Measurements from ENCODE around the gene NCDN. TPM values are rescaled to one million over a fixed set of nuclear protein-coding genes. Genes with fewer than 3 reads are reported as not detected.
A peak's percentile ranks its signal among the peaks of the same experiment; 100 is the strongest.

NCDN gene
- total RNA-seq, 1 donor from 2014 or later: 24.8 TPM

DNA sequence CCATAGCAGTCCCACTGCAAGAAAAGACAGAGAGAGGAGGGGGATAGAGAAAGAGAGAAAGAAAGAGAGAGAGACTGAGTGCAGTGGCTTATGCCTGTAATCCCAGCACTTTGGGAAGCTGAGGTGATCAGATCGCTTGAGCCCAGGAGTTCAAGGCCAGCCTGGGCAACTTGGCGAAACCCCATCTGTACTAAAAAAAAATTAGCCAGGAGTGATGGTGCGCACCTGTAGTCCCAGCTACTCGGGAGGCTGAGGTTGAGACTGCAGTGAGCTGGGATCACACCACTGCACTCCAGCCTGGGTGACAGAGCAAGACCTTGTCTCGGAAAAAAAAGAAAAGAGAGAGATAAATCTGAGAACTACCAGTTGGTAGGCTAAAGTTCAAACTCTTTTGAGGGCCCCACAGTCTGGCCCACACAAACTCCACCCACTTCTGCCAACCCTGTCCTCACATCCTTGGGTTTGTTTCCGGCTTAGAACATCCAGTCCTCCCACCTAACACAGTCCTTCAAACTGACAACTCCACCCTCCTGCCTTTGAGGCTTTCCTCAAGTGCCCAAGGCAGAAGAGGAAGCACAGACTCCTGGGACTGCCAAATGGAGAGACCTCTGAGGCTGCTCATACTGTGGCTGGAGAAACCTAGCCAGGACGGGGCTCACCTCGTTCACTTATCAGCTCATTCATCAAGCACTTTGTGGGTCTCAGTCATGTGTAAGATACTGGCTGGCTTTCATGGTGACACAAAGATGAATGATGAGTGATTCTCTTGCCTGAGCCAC is 35.6 kb downstream of the NCDN start:
- Histone ChIP-seq H3K27me3 (no peaks in the 10 kb centered on the region), H3K27ac (no peak overlapping the region), H3K9me3 (no peaks in the 10 kb centered on the region), H3K4me1 (no peaks in the 10 kb centered on the region), H3K4me3 (no peak overlapping the region), H3K36me3 (no peaks in the 10 kb centered on the region)
- intact Hi-C loops (cut with DNase I): no loop called here
- DNase-seq: no peak
- peak; percentile 78 for ATAC-seq
- no peak for TF ChIP-seq CTCF (IDR thresholded peaks at IDR 0.05)

GRCh38 chr1:35594005-35594760 is 36.6 kb downstream of the NCDN start:
- TF ChIP-seq CTCF (IDR thresholded peaks at IDR 0.05): no peak
- H3K36me3 ChIP-seq: no peaks in the 10 kb centered on the region
- DNase-seq: no peak
- H3K27ac ChIP-seq: no peak overlapping the region
- H3K4me1 ChIP-seq: no peaks in the 10 kb centered on the region
- intact Hi-C loops (cut with DNase I): no loop called here
- H3K27me3 ChIP-seq: no peaks in the 10 kb centered on the region
- H3K9me3 ChIP-seq: no peaks in the 10 kb centered on the region
- ATAC-seq: no peak
- H3K4me3 ChIP-seq: no peak overlapping the region

- TF ChIP-seq CTCF (IDR thresholded peaks at IDR 0.05): no peak
- H3K4me1 ChIP-seq: no peaks in the 10 kb centered on the region
- no peak for DNase-seq
- intact Hi-C loops (cut with DNase I): no loop called here
- H3K36me3 ChIP-seq: peaks cover 14% of the 10 kb centered on the region
- no peak for ATAC-seq
- no peak overlapping the region for H3K27ac ChIP-seq
- H3K9me3 ChIP-seq: no peaks in the 10 kb centered on the region
- H3K27me3 ChIP-seq: no peaks in the 10 kb centered on the region
- no peak overlapping the region for H3K4me3 ChIP-seq
These were observed 38.1 kb downstream of the NCDN start for GRCh38 chr1:35595684-35596083.

DNA sequence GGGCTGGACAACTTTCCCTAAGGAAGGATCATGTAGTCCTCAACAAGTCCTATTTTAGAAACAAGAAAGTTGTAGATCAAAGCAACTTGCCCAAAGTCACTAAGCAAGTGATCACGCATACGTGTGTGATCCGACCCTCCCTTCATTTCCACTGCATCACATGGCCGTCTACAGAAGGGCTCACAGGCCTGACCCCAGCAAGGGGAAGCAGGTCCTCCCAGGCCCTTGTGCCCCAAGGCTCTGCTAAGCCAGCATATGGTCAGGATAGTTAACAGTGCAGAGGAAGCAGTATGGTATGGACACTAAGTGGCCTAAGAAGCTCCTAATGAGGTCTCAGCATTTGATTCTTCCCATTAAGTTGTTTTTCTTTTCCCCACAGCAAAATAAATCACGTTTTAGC is 40.3 kb downstream of the NCDN start:
- H3K4me1 ChIP-seq: no peaks in the 10 kb centered on the region
- no peak overlapping the region for H3K4me3 ChIP-seq
- no peak for TF ChIP-seq CTCF (IDR thresholded peaks at IDR 0.05)
- no peak for DNase-seq
- no peaks in the 10 kb centered on the region for H3K27me3 ChIP-seq
- peaks cover 35% of the 10 kb centered on the region for H3K36me3 ChIP-seq
- intact Hi-C loops (cut with DNase I): no loop called here
- no peak for ATAC-seq
- H3K9me3 ChIP-seq: no peaks in the 10 kb centered on the region
- H3K27ac ChIP-seq: no peak overlapping the region

- ATAC-seq (no peak), DNase-seq (no peak)
- no peaks in the 10 kb centered on the region for H3K4me1 ChIP-seq
- no peaks in the 10 kb centered on the region for H3K27me3 ChIP-seq
- peaks cover 45% of the 10 kb centered on the region for H3K36me3 ChIP-seq
- no peaks in the 10 kb centered on the region for H3K9me3 ChIP-seq
- no peak for TF ChIP-seq CTCF (IDR thresholded peaks at IDR 0.05)
- no peak overlapping the region for H3K4me3 ChIP-seq
- H3K27ac ChIP-seq: no peak overlapping the region
- intact Hi-C loops (cut with DNase I): no loop called here
These were observed 41.3 kb downstream of the NCDN start for GRCh38 chr1:35598895-35599294.

Measured in upper lobe of right lung (tissue), 1 donor.